LNCAP (cell line): ENCODE data around the gene PDE4C.

Experiments
- TF ChIP-seq, protein P1 (sequence below): fragments of 450-650 bp; IDR thresholded peaks from 2 replicates; pipeline ENCODE4 v1.5.1; 2017; ENCODE audit warnings: mild to moderate bottlenecking

The PDE4C gene

DNA sequence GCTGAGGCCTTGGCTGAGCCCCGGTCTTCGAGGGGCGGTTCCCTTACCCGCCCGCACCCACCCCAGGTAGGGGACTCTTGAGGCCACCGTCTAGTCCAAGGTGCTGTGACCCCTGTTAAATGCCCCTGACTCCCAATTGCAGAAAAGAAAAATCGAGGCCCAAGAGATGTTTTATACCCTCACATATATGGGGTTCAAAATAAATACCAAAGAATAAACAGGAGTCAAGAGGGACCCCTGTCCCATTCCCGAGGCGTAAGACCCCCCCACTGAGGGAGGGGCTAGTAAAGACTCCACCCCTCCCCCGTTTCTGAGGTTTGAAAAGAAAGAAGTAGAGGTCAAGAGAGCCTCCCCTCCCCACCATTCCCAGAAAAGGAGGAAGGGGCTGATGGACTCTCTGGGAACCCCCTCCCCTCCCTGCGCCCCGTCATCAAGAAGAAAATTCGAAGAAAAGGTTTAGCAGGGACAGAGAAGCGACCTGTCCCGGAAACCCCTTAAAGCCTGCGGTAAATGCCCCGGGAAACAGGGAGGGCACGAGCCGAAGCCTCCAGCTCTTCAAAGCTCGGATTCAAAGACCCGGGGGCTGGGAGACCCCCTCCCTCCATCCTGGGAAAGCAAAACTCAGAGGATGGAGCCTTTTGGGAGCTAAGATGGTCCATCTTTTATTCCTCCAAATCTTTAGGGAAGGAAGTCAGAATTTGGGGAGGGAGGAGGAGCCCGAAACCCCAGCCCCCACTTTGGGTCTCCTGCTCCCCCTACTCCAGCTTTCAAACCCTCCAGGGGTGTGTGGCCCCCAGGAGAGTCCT is 21.6 kb downstream of the PDE4C start:
- TF ChIP-seq, protein P1, sequence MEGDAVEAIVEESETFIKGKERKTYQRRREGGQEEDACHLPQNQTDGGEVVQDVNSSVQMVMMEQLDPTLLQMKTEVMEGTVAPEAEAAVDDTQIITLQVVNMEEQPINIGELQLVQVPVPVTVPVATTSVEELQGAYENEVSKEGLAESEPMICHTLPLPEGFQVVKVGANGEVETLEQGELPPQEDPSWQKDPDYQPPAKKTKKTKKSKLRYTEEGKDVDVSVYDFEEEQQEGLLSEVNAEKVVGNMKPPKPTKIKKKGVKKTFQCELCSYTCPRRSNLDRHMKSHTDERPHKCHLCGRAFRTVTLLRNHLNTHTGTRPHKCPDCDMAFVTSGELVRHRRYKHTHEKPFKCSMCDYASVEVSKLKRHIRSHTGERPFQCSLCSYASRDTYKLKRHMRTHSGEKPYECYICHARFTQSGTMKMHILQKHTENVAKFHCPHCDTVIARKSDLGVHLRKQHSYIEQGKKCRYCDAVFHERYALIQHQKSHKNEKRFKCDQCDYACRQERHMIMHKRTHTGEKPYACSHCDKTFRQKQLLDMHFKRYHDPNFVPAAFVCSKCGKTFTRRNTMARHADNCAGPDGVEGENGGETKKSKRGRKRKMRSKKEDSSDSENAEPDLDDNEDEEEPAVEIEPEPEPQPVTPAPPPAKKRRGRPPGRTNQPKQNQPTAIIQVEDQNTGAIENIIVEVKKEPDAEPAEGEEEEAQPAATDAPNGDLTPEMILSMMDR = no peak

DNA sequence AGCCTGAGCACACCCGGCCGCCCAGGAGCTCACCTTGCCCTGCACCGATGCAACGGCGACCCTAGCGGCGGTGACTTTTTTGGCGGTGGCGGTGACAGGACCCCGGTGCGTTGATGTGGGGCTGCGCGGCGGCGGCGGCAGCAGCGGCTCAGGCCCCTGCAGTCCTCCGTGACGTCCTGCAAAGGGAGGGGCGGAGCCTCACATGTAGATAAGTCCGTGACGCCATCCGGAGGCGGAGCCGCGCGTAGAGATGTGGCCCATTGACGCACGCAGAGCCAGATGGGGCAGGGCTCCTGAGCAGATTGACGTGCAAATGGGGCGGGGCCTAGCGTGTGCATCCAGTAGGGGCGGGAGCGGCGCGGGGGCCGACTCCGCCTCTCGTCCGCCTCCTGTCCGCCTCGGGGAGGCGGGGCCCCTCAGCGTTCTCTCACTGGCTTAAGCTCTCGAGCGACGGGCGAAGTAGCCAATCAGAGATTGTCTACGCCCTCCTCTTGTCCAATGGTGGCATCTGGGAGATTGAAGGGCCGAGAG is 22.3 kb downstream of the PDE4C start, which contains the start of gene RAB3A:
Gene RAB3A, minus strand, starts transcription at position 180 of the 531 bp plus-strand sequence. CDS start 1,302 bp downstream, outside the sequence.
- TF ChIP-seq, protein P1 = no peak

DNA sequence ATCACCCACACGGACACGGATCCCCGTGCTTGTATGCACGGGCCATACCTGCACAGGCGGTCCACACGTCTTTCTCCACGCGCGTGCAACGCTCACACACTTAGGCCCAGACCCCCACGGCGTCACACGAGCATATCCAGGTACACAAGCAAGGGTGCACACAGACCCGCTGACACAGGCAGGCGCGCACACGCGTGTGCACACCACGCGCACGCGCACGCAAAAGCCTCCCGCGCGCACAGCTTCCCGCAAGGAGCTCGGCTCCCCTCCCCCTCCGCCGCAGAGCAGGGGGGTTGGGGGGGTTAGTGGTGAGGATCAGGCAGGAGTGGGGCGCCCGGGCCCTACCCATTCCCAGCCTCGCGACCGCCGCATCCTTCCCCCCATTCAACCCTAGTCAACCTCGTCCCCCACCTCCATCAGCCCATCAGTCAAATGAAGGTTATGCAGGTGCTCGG is 22.8 kb downstream of the PDE4C start:
- TF ChIP-seq, protein P1 = no peak

DNA sequence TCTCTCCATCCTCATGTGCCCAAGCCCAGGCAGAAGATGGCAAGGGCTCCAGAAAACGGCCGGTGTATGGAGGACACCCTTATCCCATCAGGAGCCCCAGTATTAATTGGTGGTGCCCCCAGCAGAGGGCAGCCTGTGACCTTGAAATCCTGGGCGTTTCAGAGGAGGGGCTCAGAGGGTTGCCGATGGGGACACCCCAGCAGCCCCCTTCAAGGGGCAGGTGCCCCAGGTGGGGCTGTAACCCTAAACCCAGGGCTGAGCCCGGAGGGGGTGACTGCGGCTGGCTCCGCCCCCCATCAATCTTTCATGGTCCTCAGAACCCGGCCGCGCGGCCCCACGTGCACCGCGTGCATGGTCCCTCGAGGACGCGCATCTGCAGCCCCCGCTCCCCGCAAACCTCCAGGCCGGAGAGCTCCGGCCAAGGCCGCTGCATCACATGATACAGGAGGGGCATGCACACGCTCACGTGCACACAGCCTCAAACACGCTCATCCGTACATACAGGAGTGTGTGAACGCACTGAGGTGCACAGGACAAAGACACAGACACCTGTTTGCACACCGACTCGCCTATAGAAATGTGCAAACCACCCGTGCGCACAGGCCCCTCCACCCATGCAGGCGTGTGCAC is 23.3 kb downstream of the PDE4C start:
- TF ChIP-seq, protein P1 = peak; percentile 52

DNA sequence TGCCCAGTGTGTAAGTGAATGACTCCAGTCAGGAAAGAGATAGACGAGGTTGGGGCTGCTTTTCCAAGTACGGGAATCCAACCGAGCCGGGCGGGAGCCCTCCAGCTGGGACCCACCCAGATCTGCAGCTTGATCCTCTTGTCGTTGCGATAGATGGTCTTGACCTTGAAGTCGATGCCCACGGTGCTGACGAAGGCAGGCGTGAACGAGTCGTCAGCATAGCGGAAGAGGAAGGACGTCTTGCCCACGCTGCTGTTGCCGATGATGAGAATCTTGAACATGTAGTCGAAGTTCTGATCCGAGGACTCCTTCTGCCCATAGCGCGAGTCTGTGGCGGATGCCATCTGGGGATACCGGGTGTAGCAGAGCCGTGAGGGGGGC is 23.9 kb downstream of the PDE4C start:
- TF ChIP-seq, protein P1 = no peak

DNA sequence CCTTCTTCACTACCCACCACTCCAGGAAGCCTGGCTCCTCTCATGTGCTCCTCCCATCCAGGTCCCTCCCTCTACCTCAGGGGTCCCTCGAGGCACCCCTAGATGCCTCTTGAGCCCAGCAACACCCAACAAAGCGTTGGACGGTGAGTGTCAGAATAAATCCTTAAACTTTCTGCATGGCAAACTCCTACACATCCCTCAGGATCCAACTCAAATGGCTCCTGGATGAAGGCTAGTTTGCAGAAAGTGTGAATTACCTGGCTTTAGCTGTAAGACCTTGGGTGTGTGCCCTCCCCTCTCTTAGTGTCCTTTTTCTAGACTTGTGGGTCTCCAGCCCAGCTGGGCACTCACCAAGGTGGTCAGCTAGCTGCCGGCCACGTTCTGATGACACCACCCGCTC is 27.9 kb downstream of the PDE4C start:
- TF ChIP-seq, protein P1 = no peak

DNA sequence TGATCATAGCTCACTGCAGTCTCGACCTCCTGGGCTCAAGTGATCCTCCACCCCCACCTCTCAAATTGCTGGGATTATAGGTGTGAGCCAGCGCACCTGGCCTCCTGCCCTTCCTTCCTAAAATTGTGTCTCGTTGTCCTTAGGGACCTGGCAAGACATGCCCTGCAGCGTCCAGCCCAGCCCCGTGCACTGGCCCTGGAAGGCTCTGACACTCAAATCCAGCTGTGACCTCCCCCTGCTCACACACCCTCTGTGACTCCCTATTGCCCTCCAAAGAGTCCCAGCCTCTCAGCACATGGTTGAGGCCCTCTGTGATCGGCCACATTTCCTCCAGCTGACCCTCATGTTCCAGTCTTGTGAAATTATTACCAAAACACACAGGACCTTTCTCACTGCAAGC is 28.3 kb downstream of the PDE4C start:
- TF ChIP-seq, protein P1 = no peak
